HG03108 (cell line): ENCODE data around the gene EPS8L2.

Experiments
- ATAC-seq: cut with Tn5 transposase; IDR thresholded peaks from one replicate; pipeline ENCODE4 v1.9.1; 2021; ENCODE audit warnings: moderate library complexity; ENCODE audit not compliant: unreplicated experiment

Gene EPS8L2

DNA sequence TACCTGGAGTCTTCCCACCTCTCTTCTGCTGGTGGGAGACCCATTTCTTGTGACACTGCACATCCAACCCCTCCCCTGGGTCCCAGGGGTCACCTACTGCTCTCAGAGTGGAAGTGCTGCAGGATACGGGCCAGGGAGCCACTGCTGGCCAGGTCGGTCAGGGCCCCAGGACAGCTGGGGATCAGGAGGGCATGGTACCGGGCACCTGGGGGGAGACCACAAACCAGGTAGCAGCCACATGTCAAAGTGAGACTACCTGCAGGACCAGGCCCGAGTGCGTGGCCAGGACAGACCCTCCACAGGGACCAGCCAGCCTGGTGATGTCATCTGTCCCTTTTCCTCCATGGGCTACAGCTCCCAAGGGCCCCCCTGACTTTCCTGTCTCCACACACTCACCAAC, 67.4 kb downstream of the EPS8L2 start:
- no peak for ATAC-seq

GRCh38 chr11:773830-774229, 67.8 kb downstream of the EPS8L2 start:
- ATAC-seq: no peak

DNA sequence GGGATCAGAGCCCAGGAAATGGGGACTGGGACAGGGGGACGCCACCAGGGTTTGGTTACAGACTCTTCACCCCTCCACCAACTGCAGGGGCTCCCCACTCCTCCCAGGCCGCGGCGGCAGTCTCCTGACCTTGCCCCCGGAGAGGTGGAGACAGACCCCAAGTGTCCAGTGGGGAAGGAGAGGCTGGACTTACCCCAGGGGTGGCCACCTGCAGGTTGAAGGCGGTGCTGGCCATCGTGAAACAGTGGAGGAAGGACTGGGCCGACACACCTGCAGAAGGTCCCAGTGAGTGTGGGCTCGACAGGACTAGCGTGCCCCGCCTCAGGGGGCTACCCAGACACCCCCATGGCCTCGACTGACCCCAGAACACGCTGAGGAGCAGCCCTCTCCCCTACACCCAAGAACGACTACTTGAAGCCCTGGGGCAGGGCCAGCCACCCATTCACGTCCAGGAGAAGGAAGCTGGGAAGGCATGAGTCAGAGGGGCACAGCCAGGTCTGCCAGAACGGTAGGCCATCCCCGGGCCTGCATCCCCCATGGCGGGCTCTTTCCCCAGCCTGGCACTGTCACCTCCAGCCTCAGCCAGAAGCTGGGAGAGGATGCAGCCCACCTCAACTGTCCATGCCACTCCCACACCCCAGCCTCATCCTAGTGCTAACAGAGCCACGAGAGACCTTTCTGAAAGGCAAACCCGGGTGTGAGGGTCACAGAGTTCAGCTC, 69.0 kb downstream of the EPS8L2 start:
- no peak for ATAC-seq

DNA sequence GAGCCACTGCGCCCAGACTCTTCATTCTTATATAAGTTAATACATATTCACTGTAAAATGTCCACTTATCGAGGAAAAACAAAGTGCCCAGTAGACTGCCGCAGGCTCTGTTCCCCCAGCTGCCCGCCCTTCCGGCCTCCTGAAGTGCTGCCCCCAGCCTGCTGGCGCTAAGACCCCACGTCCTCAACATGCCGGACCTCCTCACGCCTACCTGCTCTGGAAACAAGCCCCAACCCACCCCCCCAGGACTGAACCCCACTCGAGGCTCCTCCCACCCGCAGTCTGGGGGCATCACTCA, 70.2 kb downstream of the EPS8L2 start:
- no peak for ATAC-seq

GRCh38 chr11:776561-777287, 70.7 kb downstream of the EPS8L2 start:
- ATAC-seq: peak; percentile 21
